Measurements from ENCODE around the gene FGF2. TPM values are rescaled to one million over a fixed set of nuclear protein-coding genes. Genes with fewer than 3 reads are reported as not detected.

Gene FGF2
- polyA plus RNA-seq, 1 of the 3 experiments (the other 2 are of a cell fraction), result 11.1 TPM

GRCh38 chr4:122914938-122915337 is 88.3 kb downstream of the FGF2 start:
- peaks cover 4% of the 10 kb centered on the region for H3K79me2 ChIP-seq (ENCODE audit: insufficient read depth)
- CTCF ChIA-PET, result interaction anchor here (0.6 to 6.5 kb wide), 36 partner anchors 8 to 446 kb away, joined by 3 to 126 read pairs (median 4); partner anchors contain the start of genes BBS12, FGF2 and NUDT6
- peaks cover 22% of the 10 kb centered on the region for H3F3A ChIP-seq (replicated peaks; ENCODE audit: insufficient read depth)
- POLR2A ChIA-PET, result no interaction called here
- peak overlapping the region; percentile 3; the same call in 1 of the 2 replicates for H3K9ac ChIP-seq
- no peak for TF ChIP-seq GABPA (IDR thresholded peaks at IDR 0.05; ENCODE audit: low read depth)
- TF ChIP-seq EP300 (IDR thresholded peaks at IDR 0.05; ENCODE audit: borderline replicate concordance in 1 of 2, low read depth in 1 of 2, low read length in 1 of 2), result no peak
- peak; percentile 82 for TF ChIP-seq MAX (IDR thresholded peaks at IDR 0.05; ENCODE audit: low read depth)
- TF ChIP-seq NFIC (IDR thresholded peaks at IDR 0.05; ENCODE audit: borderline replicate concordance), result no peak
- no peak for TF ChIP-seq RFX5 (IDR thresholded peaks at IDR 0.05; ENCODE audit: low read length)
- peak; percentile 42; the same call in 1 of the 2 replicates for TF ChIP-seq JUND (IDR thresholded peaks at IDR 0.05)
- no peak for TF ChIP-seq IRF3 (IDR thresholded peaks at IDR 0.05; ENCODE audit: low read depth, low read length)
- no peak for TF ChIP-seq ELF1 (IDR thresholded peaks at IDR 0.05)
- TF ChIP-seq YY1 (IDR thresholded peaks at IDR 0.05; ENCODE audit: low read depth), result no peak
- TF ChIP-seq FOXJ3 (CRISPR knock-in tag; IDR thresholded peaks at IDR 0.05), result no peak
- no peak for TF ChIP-seq TAF1 (IDR thresholded peaks at IDR 0.05; ENCODE audit: borderline replicate concordance, low read depth, low read length)
- no peak for TF ChIP-seq RAD21 (IDR thresholded peaks at IDR 0.05; ENCODE audit: low read length)
- no peak for TF ChIP-seq SIN3A (IDR thresholded peaks at IDR 0.05; ENCODE audit: borderline replicate concordance, low read depth, low read length)
- TF ChIP-seq POLR2AphosphoS5 (IDR thresholded peaks at IDR 0.05; ENCODE audit: low read depth, low read length), result no peak
- 58% methylated on average over 3 of the region's 3 CpGs for WGBS (ENCODE audit: low lambda C conversion rate)
- H3K36me3 ChIP-seq (replicated peaks in 1 of 2; ENCODE audit: control insufficient read depth in 1 of 2, insufficient read depth in 2 of 2, low read length in 1 of 2), result peaks cover 27 to 31% of the 10 kb centered on the region in 2 experiments
- no peaks in the 10 kb centered on the region for H3K27me3 ChIP-seq (ENCODE audit: insufficient read depth)
- peak overlapping the region; percentile 36; the same call in 1 of the 2 replicates for H2AFZ ChIP-seq (ENCODE audit: low read depth)
- no peak for DNase-seq
- peak overlapping the region; percentile 60; the same call in 1 of the 2 replicates for H3K4me2 ChIP-seq
- no peaks in the 10 kb centered on the region for H3K9me3 ChIP-seq
- H3K4me1 ChIP-seq (ENCODE audit: control insufficient read depth in 1 of 2, insufficient read depth in 2 of 2, low read depth in 1 of 2, low read length in 1 of 2), result peaks cover 0 to 11% of the 10 kb centered on the region in 2 experiments; a peak in 2 of 4 replicates
- H3K4me3 ChIP-seq (ENCODE audit: low read depth in 2 of 2, low read length in 1 of 2), result no peak overlapping the region
- H3K9me2 ChIP-seq, result no peaks in the 10 kb centered on the region
- H3K27ac ChIP-seq (ENCODE audit: low read depth in 2 of 2, low read length in 1 of 2), result peak overlapping the region in 1 of 2 experiments; percentile 30; a peak in 1 of 4 replicates
- no peaks in the 10 kb centered on the region for H4K20me1 ChIP-seq (ENCODE audit: insufficient read depth)

- DNase-seq, result no peak
- TF ChIP-seq RAD21 (IDR thresholded peaks at IDR 0.05; ENCODE audit: low read length) (no peak), TCF12 (IDR thresholded peaks at IDR 0.05) (peak; percentile 36; the same call in 1 of the 2 replicates)
- WGBS (ENCODE audit: low lambda C conversion rate), result 78% methylated on average over 5 of the region's 5 CpGs
- H3K36me3 ChIP-seq (replicated peaks in 1 of 2; ENCODE audit: control insufficient read depth in 1 of 2, insufficient read depth in 2 of 2, low read length in 1 of 2), result peaks cover 13 to 16% of the 10 kb centered on the region in 2 experiments
- peaks cover 25% of the 10 kb centered on the region for H3K79me2 ChIP-seq (ENCODE audit: insufficient read depth)
- no peaks in the 10 kb centered on the region for H3K9me2 ChIP-seq
- no peaks in the 10 kb centered on the region for H3K27me3 ChIP-seq (ENCODE audit: insufficient read depth)
- H4K20me1 ChIP-seq (ENCODE audit: insufficient read depth), result no peaks in the 10 kb centered on the region
- no peaks in the 10 kb centered on the region for H3K9me3 ChIP-seq
- POLR2A ChIA-PET, result no interaction called here
- no peak overlapping the region for H3K27ac ChIP-seq (ENCODE audit: low read depth in 2 of 2, low read length in 1 of 2)
- H3K4me2 ChIP-seq, result no peak overlapping the region
- no peak overlapping the region for H3K4me3 ChIP-seq (ENCODE audit: low read depth in 2 of 2, low read length in 1 of 2)
- CTCF ChIA-PET, result interaction anchor here (1.5 kb wide), 1 partner anchor 160 kb away, joined by 5 read pairs; no protein-coding TSS in a partner anchor
- peaks cover 30% of the 10 kb centered on the region for H3F3A ChIP-seq (replicated peaks; ENCODE audit: insufficient read depth)
- H3K4me1 ChIP-seq (ENCODE audit: control insufficient read depth in 1 of 2, insufficient read depth in 2 of 2, low read depth in 1 of 2, low read length in 1 of 2), result peaks cover 3 to 12% of the 10 kb centered on the region in 2 experiments; a peak in 3 of 4 replicates
- H2AFZ ChIP-seq (ENCODE audit: low read depth), result no peak overlapping the region
- H3K9ac ChIP-seq, result no peak overlapping the region
Observed at GRCh38 chr4:122917731-122918130, 91.1 kb downstream of the FGF2 start.

Measured in SK-N-SH (cell line).